RPMI8226 (cell line): ENCODE results near the gene CRLF2.
A peak's percentile ranks its signal among the peaks of the same experiment; 100 is the strongest.
"Not testable (repeated sequence)": the region's sequence is repeated elsewhere in the genome, so short reads cannot be mapped to it uniquely, and the experiment has no call there.

ENCODE experiments used
- DNase-seq: peaks from one replicate; pipeline ENCODE4 v3.0.0-alpha.2; 2015

The CRLF2 gene

DNA sequence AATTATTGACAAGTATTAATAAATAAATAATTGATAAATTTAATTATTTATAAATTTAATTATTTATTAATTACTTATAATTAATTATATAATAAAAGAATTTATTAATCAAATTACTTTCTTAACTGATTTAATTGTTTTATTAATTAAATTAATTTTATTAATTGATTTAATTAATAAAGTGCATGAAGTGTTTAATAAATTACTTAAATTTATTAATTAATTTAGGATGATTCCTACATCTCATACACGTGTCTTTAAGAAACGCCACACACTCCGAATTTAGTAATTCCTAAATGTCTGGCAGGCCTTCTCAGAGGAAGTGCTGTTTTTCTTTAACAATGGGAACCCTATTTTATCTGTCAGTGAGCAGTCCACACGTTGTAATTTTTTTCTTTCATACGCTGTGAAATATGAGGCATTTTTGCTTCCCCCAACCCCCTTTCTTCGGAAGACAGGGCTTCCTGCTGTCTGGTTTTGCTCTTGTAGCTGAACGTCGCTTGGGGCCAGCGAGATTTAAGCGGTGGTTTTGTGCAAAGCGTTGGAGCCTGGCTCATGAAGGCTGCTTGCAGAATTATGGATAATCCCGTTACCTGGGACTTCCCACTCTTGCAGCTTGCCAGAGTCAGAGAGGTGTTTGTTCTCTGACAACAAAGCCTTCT lies 46.8 kb downstream of the CRLF2 start:
- no peak for DNase-seq

DNA sequence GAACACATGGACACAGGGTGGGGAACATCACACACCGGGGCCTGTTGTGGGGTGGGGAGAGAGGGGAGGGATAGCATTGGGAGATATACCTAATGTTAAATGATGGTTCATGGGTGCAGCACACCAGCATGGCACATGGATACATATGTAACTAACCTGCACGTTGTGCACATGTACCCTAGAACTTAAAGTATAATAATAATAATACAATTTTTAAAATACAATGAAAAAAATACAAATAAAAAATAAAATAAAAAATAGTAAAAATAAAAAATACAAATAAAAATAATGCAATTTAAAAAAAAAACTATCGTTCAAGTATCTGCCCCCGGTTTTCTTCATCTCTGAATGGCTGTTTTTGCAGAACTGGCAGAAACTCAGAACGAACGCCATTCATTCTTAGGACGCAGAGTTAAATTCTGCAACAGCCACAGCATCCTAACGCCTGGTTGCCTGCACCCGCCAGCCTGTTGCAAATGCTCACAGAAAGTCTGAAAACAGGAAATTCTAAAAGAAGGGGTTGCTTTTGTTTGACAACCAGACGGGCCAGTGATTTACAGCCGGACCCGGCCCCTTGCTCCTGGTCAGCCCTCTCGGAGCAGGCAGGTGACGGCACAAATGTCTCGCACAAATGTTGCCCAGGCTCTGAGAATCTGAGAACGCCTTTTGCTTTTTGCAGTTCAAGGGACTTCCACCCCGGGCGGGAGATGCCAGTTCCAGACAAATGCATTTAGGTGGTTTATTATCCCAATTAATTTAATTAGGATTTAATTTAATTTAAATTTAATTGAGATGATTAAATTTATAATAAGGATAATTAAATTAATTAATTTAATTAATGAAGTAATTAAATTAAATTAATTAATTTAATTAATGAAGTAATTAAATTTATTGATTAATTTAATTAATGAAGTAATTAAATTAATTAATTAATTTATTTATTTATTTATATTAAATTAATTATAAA lies 47.8 kb downstream of the CRLF2 start:
- DNase-seq: peak; percentile 36

DNA sequence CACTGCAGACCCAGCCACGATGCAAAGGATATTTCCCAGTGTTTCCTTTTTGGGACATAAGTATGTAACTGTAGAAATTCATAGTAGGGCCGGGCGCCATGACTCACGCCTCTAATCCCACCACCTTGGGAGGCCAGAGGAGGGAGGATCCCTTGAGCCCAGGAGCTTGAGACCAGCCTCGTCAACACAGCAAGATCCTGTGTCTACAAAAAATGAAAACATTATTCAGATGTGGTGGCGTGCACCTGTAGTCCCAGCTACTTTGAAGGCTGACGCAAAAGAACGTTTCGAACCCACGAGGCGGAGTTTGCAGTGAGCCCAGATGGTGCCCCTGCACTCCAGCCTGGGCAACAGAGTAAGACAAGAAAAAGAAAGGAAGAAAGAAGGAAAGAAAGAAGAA lies 49.2 kb downstream of the CRLF2 start:
- no peak for DNase-seq

DNA sequence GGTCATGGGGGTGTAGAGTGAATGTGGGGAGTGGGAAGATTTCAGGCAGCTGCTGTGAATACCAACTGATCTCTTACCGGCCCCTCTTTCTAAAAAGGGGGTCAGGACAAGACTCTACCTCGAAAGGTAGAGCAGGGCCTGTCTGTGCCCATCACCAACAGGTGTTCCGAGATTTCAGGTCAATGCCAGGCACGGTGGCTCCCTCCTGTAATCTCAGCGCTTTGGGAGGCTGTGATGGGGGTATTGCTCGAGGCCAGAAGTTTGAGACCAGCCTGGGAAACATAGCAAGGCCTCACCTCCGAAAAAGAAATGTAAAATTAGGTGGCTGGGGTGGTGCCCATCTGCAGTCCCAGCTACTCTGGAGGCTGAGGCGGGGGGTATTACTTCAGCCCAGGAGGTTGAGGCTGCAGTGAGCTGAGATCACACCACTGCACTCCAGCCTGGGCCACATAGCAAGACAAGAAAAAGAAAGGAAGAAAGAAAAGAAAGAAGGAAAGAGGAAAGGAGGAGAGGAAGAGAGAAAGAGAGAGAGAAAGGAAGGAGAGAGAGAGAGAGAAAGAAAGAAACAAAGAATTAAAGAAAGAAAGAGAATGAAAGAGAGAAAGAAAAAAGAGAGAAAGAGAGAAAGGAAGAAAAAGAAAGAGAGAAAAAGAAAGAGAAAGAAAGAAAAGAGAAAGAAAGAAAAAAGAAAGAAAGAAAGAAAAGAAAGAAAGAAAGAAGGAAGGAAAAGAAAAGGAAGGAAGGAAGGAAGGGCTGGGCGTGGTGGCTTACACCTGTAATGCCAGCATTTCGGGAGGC lies 50.1 kb downstream of the CRLF2 start:
- DNase-seq: no peak

DNA sequence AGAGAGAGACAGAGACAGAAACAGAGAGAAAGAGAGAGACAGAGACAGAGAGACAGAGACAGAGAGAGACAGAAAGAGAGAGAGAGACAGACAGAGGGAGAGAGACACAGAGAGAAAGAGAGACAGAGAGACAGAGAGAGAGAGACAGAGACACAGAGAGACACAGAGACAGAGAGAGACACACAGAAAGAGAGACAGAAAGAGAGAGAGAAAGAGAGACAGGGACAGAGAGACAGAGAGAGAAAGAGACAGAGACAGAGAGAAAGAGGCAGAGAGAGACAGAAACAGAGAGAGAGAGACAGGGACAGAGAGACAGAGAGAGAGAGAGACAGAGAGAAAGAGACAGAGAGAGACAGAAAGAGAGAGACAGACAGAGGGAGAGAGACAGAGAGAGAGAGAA lies 52.9 kb downstream of the CRLF2 start:
- DNase-seq: no peak

DNA sequence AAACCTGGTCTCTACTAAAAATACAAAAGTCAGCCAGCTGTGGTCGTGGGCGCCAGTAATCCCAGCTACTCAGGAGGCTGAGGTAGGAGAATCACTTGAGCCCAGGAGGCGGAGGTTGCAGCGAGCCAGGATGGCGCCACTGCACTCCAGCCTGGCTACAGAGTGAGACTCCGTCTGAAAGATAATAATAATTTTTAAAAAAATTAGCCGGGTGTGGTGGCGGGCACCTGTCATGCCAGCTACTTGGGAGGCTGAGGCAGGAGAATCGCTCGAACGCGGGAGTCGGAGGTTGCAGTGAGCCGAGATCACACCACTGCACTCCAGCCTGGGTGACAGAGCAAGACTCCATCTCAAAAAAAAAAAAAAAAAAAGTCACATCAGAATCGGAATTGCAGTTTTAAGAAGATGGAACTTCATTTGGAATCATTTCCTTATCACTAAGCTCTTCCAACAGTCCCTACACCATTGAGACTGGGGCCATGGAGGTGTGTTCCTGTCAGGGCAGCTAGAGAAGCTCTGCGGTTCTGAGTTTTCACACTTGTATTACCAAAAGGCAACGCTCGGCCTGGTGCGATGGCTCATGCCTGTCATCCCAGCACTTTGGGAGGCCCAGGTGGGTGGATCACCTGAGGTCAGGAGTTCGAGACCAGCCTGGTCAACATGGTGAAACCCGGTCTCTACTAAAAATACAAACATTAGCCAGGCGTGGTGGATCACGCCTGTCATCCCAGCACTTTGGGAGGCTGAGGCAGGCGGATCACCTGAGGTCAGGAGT lies 55.6 kb downstream of the CRLF2 start:
- not testable (repeated sequence) for DNase-seq

DNA sequence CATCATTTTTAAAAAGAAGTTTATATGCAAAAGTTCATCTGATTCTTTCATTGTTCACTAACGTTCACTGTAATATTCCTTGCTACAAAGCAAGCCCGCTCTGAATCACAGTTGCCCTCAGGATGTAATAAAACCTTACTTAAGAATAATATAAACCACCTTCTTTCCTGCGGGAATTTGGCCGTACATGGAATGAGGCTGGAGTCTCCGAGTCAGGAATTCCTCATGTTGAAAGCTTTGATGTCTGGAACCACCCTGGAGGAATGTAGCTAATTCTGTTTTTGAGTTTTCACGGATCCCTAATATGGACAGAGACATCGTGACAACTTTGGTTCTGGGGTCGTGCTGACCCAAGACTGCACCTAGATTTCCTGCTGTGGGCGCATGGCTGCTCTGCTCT lies 58.5 kb downstream of the CRLF2 start:
- no peak for DNase-seq

DNA sequence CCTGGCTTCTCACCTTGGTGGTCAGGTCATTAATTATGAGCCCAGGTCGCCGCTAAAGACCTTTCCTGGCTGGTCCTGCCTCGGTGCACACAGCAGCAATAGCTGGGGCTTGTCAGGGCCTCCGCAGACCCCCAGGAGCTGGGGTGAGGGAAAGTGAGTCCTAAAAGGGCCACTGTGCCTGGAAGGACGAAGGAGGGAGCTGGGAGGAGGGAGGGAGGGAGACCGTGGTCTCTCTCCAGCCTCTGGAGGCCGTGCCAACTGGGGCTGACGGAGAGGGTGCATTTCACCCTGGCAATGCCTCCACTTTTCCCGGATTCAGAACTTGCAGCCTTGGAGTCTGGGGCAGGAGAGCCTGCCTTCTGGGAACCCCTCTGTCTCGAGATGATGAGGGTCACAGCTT lies 60.4 kb downstream of the CRLF2 start:
- no peak for DNase-seq

DNA sequence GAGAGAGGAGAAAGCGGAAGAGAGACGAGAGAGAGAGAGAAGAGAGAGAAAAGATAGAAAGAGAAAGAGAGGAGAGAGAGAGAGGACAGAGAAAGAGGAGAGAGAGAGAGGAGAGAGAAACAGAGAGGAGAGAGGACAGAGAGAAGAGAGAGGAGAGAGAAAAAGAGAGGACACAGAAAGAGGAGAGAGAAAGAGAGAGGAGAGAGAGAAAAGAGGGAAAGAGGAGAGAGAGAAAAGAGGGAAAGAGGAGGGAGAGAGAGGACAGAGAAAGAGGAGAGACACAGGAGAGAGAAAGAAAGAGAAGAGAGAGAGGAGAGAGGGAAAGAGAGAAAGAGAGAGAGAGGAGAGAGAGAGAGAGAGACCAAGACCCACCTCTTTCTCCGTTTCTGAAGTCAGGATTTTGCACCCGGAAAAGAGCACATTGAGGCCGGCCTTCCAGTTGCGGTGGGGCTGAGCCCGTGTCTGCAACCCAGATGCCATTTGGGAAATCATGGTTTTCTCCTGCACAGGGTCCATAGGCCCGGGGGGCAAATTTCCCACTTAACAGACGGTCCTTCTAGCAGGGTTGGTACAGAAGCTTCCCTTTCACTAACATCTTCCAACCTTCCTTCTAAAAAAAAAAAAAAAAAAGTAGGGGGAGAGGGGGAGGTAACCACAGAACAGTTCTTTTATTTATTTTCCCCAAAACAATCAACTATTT lies 60.9 kb downstream of the CRLF2 start:
- DNase-seq: no peak

DNA sequence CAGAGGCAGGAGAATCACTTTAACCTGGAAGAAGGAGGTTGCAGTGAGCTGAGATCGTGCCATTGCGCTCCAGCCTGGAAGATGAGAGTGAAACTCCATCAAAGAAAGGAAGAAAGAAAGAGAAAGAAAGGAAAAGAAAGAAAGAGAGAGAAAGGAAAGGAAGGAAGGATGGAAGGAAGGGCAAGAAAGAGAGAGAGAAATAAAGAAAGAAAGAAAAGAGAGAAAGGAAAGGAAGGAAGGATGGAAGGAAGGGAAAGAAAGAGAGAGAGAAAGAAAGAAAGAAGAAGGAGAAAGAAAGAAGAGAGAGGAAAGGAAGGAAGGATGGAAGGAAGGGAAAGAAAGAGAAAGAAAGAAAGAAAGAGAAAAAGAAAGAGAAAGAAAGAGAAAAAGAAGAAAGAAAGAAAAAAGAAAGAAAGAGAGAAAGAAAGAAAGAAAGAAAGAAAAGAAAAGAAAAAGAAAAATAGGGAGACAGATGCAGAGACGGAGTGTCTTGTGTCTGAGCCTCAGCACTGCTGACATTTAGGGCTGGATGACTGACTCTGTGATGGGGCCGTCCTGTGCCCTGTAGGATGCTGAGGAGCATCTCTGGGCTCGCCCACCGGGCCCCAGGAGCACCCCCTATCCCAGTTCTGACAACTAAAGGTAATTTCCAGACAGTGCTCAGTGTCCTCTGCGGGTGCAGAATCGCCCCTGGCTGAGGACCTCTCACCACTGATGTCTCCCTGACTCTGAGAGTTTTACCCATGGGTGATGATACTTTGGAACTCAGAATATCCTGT lies 61.7 kb downstream of the CRLF2 start:
- no peak for DNase-seq

DNA sequence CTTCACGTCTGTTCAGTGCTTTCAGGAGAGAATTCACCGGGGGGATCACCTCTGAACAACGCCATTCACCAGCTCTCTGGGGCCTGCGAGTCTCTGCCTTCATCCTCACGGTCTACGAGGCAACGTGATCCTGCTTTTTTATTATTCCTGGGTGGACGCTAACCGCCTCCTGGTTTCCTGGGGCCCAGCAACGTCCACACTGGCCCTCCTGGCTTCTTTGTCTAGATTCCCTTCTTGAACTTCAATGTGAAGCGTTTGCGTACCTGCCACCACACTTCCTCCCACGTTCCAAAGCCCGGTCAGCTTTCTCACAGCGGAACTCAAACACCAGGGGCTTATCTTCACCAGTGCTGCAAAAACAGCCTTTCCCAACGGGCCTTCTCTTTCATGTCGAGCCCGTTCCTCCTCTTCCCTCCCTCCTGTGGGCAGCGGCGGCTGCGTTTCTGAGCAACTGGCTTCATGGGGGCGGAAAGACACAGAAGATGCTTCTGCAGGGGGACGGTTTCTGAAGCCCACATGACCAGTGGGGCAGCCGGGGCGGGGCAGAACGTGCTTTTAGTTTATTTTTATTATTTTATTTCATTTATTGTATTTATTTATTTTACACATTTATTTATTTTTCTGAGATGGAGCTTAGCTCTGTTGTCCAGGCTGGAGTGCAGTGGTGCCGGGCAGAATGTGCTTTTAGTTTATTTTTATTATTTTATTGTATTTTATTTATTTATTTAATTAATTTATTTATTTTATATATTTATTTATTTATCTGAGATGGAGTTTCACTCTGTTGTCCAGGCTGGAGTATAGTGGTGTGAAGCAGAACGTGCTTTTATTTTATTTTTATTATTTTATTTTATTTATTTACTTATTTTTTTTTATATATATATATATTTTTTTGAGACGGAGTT lies 64.6 kb downstream of the CRLF2 start:
- no peak for DNase-seq

DNA sequence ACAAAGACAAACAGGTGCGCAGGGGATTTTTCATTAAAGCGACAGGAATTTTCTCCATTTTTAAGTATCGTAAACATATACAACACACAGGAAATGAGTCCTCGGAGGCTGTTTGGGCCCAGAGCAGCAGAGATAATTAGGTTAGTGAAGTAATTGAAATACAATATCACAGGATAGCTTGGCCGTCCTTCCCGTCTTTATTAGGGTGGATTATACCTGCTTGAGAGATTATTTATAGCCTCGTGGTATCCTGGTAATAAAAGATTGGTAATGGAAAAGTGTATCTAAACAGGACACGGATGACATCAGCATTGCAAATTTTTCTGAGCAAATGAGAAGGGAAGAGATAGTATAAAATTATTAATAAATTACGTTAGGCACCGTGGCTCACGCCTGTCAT lies 68.2 kb downstream of the CRLF2 start:
- DNase-seq: no peak
